Left cardiac atrium (tissue), 4 donors: Measurements from ENCODE around the gene SORCS2. TPM values are rescaled to one million over a fixed set of nuclear protein-coding genes. Genes with fewer than 3 reads are reported as not detected.
A peak's percentile ranks its signal among the peaks of the same experiment; 100 is the strongest.

Source experiments
- ATAC-seq, 2 donors: fragments of 200-7000 bp; cut with Tn5 transposase; one replicate each; pipeline ENCODE4 v1.9.1; 2020; ENCODE audit warnings: mild to moderate bottlenecking in 2 of 2, moderate library complexity in 2 of 2
- DNase-seq: peaks from one replicate; pipeline ENCODE4 v3.0.0-alpha.2; 2020
- intact Hi-C, 2 donors: fragments of 100-400 bp; cut with DNase I; formaldehyde crosslinking; loops; one replicate each; pipeline versions ENCODE4 v1.14.1 to v1.15.1; 2022 to 2023
- total RNA-seq, 2 donors: library from RNA; stranded (reverse); fragmentation: NEBNext Ultra II Directional; extraction: Animal tissue kit (Norgen Biotek cat#: 25700); gene quantifications; one replicate each; pipeline ENCODE4 v1.2.1, GENCODE V29; 2021
- donor health status: DM: no; HTN: yes; CAD: no.
- donor health status: DM: no; HTN: yes; CAD: no; lungs with severe emphysema.
- donor health status: DM: yes; HTN: yes; CAD: no.
- donor health status: Dilated cardiomyopathy.

The SORCS2 gene
- total RNA-seq, 2 donors from 2014 or later, result 2.4 to 2.6 TPM

GRCh38 chr4:7678318-7678852 is 486.0 kb downstream of the SORCS2 start:
- ATAC-seq (no peak), DNase-seq (no peak)
- intact Hi-C loops, result no loop called here

GRCh38 chr4:7679406-7680040 is 487.2 kb downstream of the SORCS2 start:
- DNase-seq, result no peak
- ATAC-seq, result peak in 1 of 2 donors; percentile 34
- intact Hi-C loops, result no loop called here

- intact Hi-C loops, result no loop called here
- ATAC-seq (no peak), DNase-seq (no peak)
Observed at GRCh38 chr4:7680106-7680505, 487.8 kb downstream of the SORCS2 start.

- DNase-seq, result no peak
- intact Hi-C loops, result no loop called here
- no peak for ATAC-seq
Observed at GRCh38 chr4:7680731-7681130, 488.4 kb downstream of the SORCS2 start.

GRCh38 chr4:7683126-7683703 is 490.9 kb downstream of the SORCS2 start:
- no peak for DNase-seq
- no peak for ATAC-seq
- intact Hi-C loops, result no loop called here

- no peak for DNase-seq
- intact Hi-C loops, result no loop called here
- no peak for ATAC-seq
Observed at GRCh38 chr4:7684294-7684693, 492.0 kb downstream of the SORCS2 start.

GRCh38 chr4:7686070-7686870 is 493.9 kb downstream of the SORCS2 start:
- DNase-seq, result no peak
- intact Hi-C loops, result no loop called here
- ATAC-seq, result no peak

- ATAC-seq (no peak), DNase-seq (no peak)
- intact Hi-C loops, result no loop called here
Observed at GRCh38 chr4:7687006-7687405, 494.7 kb downstream of the SORCS2 start.

- DNase-seq (no peak), ATAC-seq (no peak)
- intact Hi-C loops, result no loop called here
Observed at GRCh38 chr4:7687796-7688195, 495.5 kb downstream of the SORCS2 start.

GRCh38 chr4:7689773-7690693 is 497.7 kb downstream of the SORCS2 start:
- intact Hi-C loops, result no loop called here
- ATAC-seq, result no peak
- DNase-seq, result no peak

- ATAC-seq, result no peak
- intact Hi-C loops, result no loop called here
- no peak for DNase-seq
Observed at GRCh38 chr4:7691061-7691460, 498.7 kb downstream of the SORCS2 start.

- ATAC-seq (peak in 1 of 2 donors; percentile 41), DNase-seq (no peak)
- intact Hi-C loops, result no loop called here
Observed at GRCh38 chr4:7691982-7692381, 499.6 kb downstream of the SORCS2 start.

GRCh38 chr4:7692451-7693236 is 500.3 kb downstream of the SORCS2 start:
- ATAC-seq, result no peak
- intact Hi-C loops, result no loop called here
- DNase-seq, result no peak

GRCh38 chr4:7693237-7693608 is 500.9 kb downstream of the SORCS2 start:
- ATAC-seq, result no peak
- no peak for DNase-seq
- intact Hi-C loops, result no loop called here

- intact Hi-C loops, result no loop called here
- DNase-seq (no peak), ATAC-seq (no peak)
Observed at GRCh38 chr4:7693711-7694110, 501.4 kb downstream of the SORCS2 start.

GRCh38 chr4:7694324-7694723 is 502.0 kb downstream of the SORCS2 start:
- intact Hi-C loops, result no loop called here
- DNase-seq, result no peak

GRCh38 chr4:7697343-7697742 is 505.0 kb downstream of the SORCS2 start:
- DNase-seq, result no peak
- ATAC-seq, result no peak
- intact Hi-C loops, result no loop called here

More at GRCh38 chr4:7694324-7694723, 502.0 kb downstream of the SORCS2 start:
- no peak for ATAC-seq

- DNase-seq, result no peak
- intact Hi-C loops, result no loop called here
- ATAC-seq, result no peak
Observed at GRCh38 chr4:7697821-7698220, 505.5 kb downstream of the SORCS2 start.
